ENCODE data around the gene OSTM1.

DNA sequence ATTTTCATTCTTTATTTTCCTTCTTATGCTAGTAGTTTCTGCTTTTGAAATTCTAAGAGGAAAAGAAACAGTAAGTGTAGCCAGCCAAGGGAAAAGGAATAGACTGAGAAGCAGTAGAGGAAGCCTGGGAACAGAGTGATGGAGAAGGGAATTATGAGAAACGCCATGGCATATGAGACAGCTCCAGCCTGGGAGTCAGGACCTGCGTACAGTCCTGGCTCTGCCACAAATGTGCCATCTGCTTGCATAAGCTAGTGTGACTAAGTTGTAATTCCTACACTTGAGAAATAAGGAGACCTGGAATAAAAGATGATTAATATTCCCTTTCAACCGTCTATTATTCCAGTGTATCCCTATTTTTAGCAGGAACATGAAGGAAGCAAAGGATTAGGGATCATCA is 47.5 kb downstream of the OSTM1 start:
- TF ChIP-seq, protein P1, sequence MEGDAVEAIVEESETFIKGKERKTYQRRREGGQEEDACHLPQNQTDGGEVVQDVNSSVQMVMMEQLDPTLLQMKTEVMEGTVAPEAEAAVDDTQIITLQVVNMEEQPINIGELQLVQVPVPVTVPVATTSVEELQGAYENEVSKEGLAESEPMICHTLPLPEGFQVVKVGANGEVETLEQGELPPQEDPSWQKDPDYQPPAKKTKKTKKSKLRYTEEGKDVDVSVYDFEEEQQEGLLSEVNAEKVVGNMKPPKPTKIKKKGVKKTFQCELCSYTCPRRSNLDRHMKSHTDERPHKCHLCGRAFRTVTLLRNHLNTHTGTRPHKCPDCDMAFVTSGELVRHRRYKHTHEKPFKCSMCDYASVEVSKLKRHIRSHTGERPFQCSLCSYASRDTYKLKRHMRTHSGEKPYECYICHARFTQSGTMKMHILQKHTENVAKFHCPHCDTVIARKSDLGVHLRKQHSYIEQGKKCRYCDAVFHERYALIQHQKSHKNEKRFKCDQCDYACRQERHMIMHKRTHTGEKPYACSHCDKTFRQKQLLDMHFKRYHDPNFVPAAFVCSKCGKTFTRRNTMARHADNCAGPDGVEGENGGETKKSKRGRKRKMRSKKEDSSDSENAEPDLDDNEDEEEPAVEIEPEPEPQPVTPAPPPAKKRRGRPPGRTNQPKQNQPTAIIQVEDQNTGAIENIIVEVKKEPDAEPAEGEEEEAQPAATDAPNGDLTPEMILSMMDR (IDR thresholded peaks at IDR 0.05), result no peak
- no peak for TF ChIP-seq POLR2A (IDR thresholded peaks at IDR 0.05)
